ENCODE measurements around the gene POLA1.

GRCh38 chrX:24886916-24887315 is 193.2 kb downstream of the POLA1 start:
- TF ChIP-seq PATZ1 (CRISPR knock-in tag; IDR thresholded peaks at IDR 0.05; ENCODE audit: borderline replicate concordance) (no peak), CREB5 (CRISPR knock-in tag; IDR thresholded peaks at IDR 0.05; ENCODE audit: low read depth) (no peak), ARNTL (CRISPR knock-in tag; IDR thresholded peaks at IDR 0.05; ENCODE audit: borderline replicate concordance, low read depth) (no peak), CSDC2 (CRISPR knock-in tag; IDR thresholded peaks at IDR 0.05) (no peak), ZFP3 (CRISPR knock-in tag; IDR thresholded peaks at IDR 0.05) (no peak), TSHZ2 (CRISPR knock-in tag; IDR thresholded peaks at IDR 0.05) (no peak), ESRRG (CRISPR knock-in tag; IDR thresholded peaks at IDR 0.05) (no peak), GLIS3 (CRISPR knock-in tag; IDR thresholded peaks at IDR 0.05) (no peak)
